ENCODE measurements around the gene NXT1. TPM values are rescaled to one million over a fixed set of nuclear protein-coding genes. Genes with fewer than 3 reads are reported as not detected.

Gene NXT1
- total and polyA plus RNA-seq, 2 donors from 2014 or later = 17.6 to 21.4 TPM

DNA sequence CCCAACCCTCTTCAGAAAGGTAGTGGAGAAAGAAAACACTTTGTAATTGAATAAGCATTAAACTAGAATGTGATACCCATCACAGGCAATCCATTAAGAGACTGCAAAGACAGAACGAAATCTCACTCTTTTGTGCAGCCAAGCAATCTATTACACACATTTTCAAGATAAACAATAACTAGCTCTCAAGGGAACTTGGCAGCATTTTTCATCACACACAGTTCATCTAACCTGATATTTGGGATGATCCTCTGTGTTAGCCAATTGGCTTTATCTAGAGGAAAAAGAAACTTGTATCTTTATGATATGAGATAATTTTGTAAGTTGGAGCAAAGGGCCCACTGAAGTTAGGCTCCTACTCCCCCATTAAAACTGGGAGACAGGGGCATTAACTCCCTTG is 9.9 kb downstream of the NXT1 start:
- Histone ChIP-seq H3K9ac (ENCODE audit: low read length in 3 of 3) (peak overlapping the region in 2 of 3 donors; percentile 92 to 98), H3K36me3 (ENCODE audit: control insufficient read depth in 2 of 3, insufficient read depth in 3 of 3, low read length in 3 of 3) (peaks cover 0 to 3% (median 2%) of the 10 kb centered on the region in 3 donors), H3K4me1 (ENCODE audit: control insufficient read depth in 2 of 3, insufficient read depth in 2 of 3, low read depth in 1 of 3, low read length in 3 of 3) (peaks cover 0 to 27% (median 17%) of the 10 kb centered on the region in 3 donors), H3K9me3 (ENCODE audit: control insufficient read depth in 2 of 3, insufficient read depth in 1 of 3, low read length in 3 of 3) (no peaks in the 10 kb centered on the region), H3K4me3 (ENCODE audit: low read length in 3 of 3) (peak overlapping the region in 1 of 3 donors; percentile 76), H3K27ac (ENCODE audit: low read depth in 2 of 2, low read length in 2 of 2) (peak overlapping the region; percentile 99), H3K27me3 (ENCODE audit: control insufficient read depth, insufficient read depth, low read length) (no peaks in the 10 kb centered on the region)
- intact Hi-C loops (cut with DNase I) = no loop called here
- DNase-seq (no peak), FAIRE-seq (no peak)
- TF ChIP-seq, protein P1, sequence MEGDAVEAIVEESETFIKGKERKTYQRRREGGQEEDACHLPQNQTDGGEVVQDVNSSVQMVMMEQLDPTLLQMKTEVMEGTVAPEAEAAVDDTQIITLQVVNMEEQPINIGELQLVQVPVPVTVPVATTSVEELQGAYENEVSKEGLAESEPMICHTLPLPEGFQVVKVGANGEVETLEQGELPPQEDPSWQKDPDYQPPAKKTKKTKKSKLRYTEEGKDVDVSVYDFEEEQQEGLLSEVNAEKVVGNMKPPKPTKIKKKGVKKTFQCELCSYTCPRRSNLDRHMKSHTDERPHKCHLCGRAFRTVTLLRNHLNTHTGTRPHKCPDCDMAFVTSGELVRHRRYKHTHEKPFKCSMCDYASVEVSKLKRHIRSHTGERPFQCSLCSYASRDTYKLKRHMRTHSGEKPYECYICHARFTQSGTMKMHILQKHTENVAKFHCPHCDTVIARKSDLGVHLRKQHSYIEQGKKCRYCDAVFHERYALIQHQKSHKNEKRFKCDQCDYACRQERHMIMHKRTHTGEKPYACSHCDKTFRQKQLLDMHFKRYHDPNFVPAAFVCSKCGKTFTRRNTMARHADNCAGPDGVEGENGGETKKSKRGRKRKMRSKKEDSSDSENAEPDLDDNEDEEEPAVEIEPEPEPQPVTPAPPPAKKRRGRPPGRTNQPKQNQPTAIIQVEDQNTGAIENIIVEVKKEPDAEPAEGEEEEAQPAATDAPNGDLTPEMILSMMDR (IDR thresholded peaks at IDR 0.05; ENCODE audit: borderline replicate concordance, extremely low read depth, insufficient read depth) = no peak

DNA sequence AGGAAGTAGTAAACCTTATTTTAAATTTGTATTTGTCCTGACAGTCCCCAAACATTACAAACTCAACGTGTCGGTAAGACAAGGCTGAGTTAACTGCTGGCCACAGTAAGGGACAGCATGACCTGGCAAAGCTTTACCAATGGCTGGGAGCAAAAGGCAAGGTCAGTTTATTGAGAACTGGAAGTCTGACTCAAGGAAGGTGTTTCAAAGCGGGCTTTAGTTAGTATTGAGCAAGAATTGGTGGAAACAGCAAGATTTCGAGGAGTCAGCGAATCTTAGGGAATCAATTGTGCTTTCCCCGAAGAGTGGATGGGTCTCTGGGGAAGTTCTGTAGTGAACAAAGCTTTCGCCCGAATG is 10.5 kb downstream of the NXT1 start:
- H3K9me3 ChIP-seq (ENCODE audit: control insufficient read depth in 2 of 3, insufficient read depth in 1 of 3, low read length in 3 of 3) = no peaks in the 10 kb centered on the region
- peak overlapping the region; percentile 80 to 98 (median 92) for H3K9ac ChIP-seq (ENCODE audit: low read length in 3 of 3)
- peak in 2 of 5 donors; percentile 43 to 49 for DNase-seq
- no peak for FAIRE-seq
- H3K4me1 ChIP-seq (ENCODE audit: control insufficient read depth in 2 of 3, insufficient read depth in 2 of 3, low read depth in 1 of 3, low read length in 3 of 3) = peaks cover 0 to 32% (median 17%) of the 10 kb centered on the region in 3 donors
- intact Hi-C loops (cut with DNase I) = no loop called here
- peak overlapping the region; percentile 76 to 82 (median 81) for H3K4me3 ChIP-seq (ENCODE audit: low read length in 3 of 3)
- H3K36me3 ChIP-seq (ENCODE audit: control insufficient read depth in 2 of 3, insufficient read depth in 3 of 3, low read length in 3 of 3) = peaks cover 2 to 5% (median 3%) of the 10 kb centered on the region in 3 donors
- H3K27me3 ChIP-seq (ENCODE audit: control insufficient read depth, insufficient read depth, low read length) = no peaks in the 10 kb centered on the region
- TF ChIP-seq, protein P1 (IDR thresholded peaks at IDR 0.05; ENCODE audit: borderline replicate concordance, extremely low read depth, insufficient read depth) = no peak
- H3K27ac ChIP-seq (ENCODE audit: low read depth in 2 of 2, low read length in 2 of 2) = peak overlapping the region; percentile 99

DNA sequence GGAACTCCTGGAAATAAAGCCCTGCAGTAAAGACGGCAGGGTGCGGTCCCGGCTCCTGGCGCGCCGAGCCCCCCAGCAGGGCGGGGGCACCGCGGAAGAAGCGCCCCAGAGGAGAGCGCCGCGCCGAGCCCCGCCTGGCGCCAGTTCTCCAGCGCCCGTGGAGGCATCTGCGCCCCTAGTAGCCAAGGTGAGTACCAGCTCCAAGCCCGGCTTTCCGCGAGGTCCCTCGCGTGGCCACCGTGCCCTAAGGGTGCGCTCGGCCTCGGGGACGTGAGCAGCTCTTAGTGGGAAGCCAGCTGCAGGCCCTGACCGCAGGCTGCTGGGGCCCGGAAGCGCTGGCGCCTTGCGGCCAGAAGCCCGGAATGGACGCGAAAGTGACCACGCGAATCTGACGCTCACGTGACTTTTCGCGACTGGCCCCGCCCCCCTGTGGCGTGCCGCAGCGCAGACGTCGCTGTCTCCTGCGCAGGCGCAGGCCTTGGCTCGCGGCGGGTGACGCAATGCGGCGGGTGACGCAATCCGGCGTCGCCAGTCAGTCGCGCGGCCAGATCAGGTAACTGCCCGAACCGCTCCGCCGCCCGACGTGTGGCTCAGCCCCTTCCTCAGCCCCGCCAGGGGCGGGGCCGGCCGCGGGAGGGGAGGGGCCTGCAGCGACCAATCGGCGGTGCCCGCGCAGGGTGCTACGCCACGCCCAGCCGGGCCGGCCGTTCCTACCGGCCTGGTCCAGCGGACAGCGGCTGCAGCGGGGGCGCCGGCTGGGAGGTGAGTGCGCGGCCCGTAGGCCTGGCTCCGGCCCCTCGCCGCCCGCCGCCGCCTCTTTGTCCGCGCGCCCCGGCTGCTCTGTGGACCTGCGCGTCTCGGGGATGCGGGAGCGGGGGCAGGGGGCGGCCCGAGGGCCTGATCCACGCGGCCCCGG is 11.1 kb downstream of the NXT1 start, which contains the start of gene GZF1:
TSS of gene GZF1 (plus strand) at position 707 of the 916 bp plus-strand sequence. CDS start 2,202 bp downstream, outside the sequence.
- Histone ChIP-seq H3K9ac (ENCODE audit: low read length in 3 of 3) (peak within 1 kb of the TSS; percentile 80 to 98 (median 92)), H3K36me3 (ENCODE audit: control insufficient read depth in 2 of 3, insufficient read depth in 3 of 3, low read length in 3 of 3) (peaks cover 2 to 5% (median 3%) of the 10 kb centered on the region in 3 donors), H3K4me1 (ENCODE audit: control insufficient read depth in 2 of 3, insufficient read depth in 2 of 3, low read depth in 1 of 3, low read length in 3 of 3) (peaks cover 0 to 34% (median 21%) of the 10 kb centered on the region in 3 donors), H3K27ac (ENCODE audit: low read depth in 2 of 2, low read length in 2 of 2) (peak within 1 kb of the TSS; percentile 99), H3K9me3 (ENCODE audit: control insufficient read depth in 2 of 3, insufficient read depth in 1 of 3, low read length in 3 of 3) (no peaks in the 10 kb centered on the region), H3K27me3 (ENCODE audit: control insufficient read depth, insufficient read depth, low read length) (no peaks in the 10 kb centered on the region), H3K4me3 (ENCODE audit: low read length in 3 of 3) (peak within 1 kb of the TSS; percentile 79 to 82 (median 81))
- TF ChIP-seq, protein P1 (IDR thresholded peaks at IDR 0.05; ENCODE audit: borderline replicate concordance, extremely low read depth, insufficient read depth) = no peak
- FAIRE-seq (no peak), DNase-seq (peak; percentile 99 to 100 (median 99))
- intact Hi-C loops (cut with DNase I) = no loop called here
